IPS-15b (cell line): ENCODE results near the gene CLEC3B.

Experiments used
- H3K27me3 ChIP-seq: one replicate; pipeline ENCODE4 v1.6.1; 2013; ENCODE audit warnings: low read length; ENCODE audit not compliant: control insufficient read depth, insufficient read depth
- H3K36me3 ChIP-seq: one replicate; pipeline ENCODE4 v1.6.1; 2013; ENCODE audit warnings: low read length; ENCODE audit not compliant: control insufficient read depth, insufficient read depth
- H3K4me1 ChIP-seq: one replicate; pipeline ENCODE4 v1.6.1; 2013; ENCODE audit warnings: mild to moderate bottlenecking, low read length; ENCODE audit not compliant: control insufficient read depth, insufficient read depth
- H3K4me3 ChIP-seq: one replicate; pipeline ENCODE4 v1.5.1; 2013; ENCODE audit warnings: low read depth, low read length
- H3K9ac ChIP-seq: one replicate; pipeline ENCODE4 v1.6.1; 2013; ENCODE audit warnings: low read depth, mild to moderate bottlenecking, low read length
- H3K9me3 ChIP-seq: one replicate; pipeline ENCODE4 v1.6.1; 2013; ENCODE audit warnings: mild to moderate bottlenecking, low read length; ENCODE audit not compliant: control insufficient read depth, insufficient read depth

Gene CLEC3B

GRCh38 chr3:44992555-44993470 lies 33.3 kb upstream of the CLEC3B start:
- Histone ChIP-seq H3K9me3 (no peaks in the 10 kb centered on the region), H3K4me3 (no peak overlapping the region), H3K27me3 (no peaks in the 10 kb centered on the region), H3K9ac (no peak overlapping the region), H3K36me3 (peaks cover 9% of the 10 kb centered on the region), H3K4me1 (peaks cover 31% of the 10 kb centered on the region)

- Histone ChIP-seq H3K4me3 (no peak overlapping the region), H3K9ac (no peak overlapping the region)
Observed at GRCh38 chr3:44993471-44994205, 32.5 kb upstream of the CLEC3B start.

GRCh38 chr3:44995142-44995770 lies 30.8 kb upstream of the CLEC3B start:
- H3K9ac ChIP-seq = no peak overlapping the region
- H3K27me3 ChIP-seq = no peaks in the 10 kb centered on the region
- peaks cover 22% of the 10 kb centered on the region for H3K4me1 ChIP-seq
- peaks cover 18% of the 10 kb centered on the region for H3K36me3 ChIP-seq
- H3K4me3 ChIP-seq = no peak overlapping the region
- H3K9me3 ChIP-seq = no peaks in the 10 kb centered on the region

More at GRCh38 chr3:44993471-44994205, 32.5 kb upstream of the CLEC3B start:
- H3K4me1 ChIP-seq = peaks cover 27% of the 10 kb centered on the region
- no peaks in the 10 kb centered on the region for H3K27me3 ChIP-seq
- peaks cover 13% of the 10 kb centered on the region for H3K36me3 ChIP-seq
- no peaks in the 10 kb centered on the region for H3K9me3 ChIP-seq

GRCh38 chr3:44996556-44996969 lies 29.5 kb upstream of the CLEC3B start:
- Histone ChIP-seq H3K27me3 (no peaks in the 10 kb centered on the region), H3K9me3 (no peaks in the 10 kb centered on the region), H3K4me1 (peaks cover 22% of the 10 kb centered on the region), H3K36me3 (peaks cover 13% of the 10 kb centered on the region), H3K9ac (no peak overlapping the region), H3K4me3 (no peak overlapping the region)

GRCh38 chr3:44999782-45000181 lies 26.3 kb upstream of the CLEC3B start:
- H3K36me3 ChIP-seq = peaks cover 25% of the 10 kb centered on the region
- no peak overlapping the region for H3K4me3 ChIP-seq
- no peaks in the 10 kb centered on the region for H3K4me1 ChIP-seq
- no peaks in the 10 kb centered on the region for H3K27me3 ChIP-seq
- H3K9ac ChIP-seq = no peak overlapping the region
- no peaks in the 10 kb centered on the region for H3K9me3 ChIP-seq

- Histone ChIP-seq H3K9me3 (no peaks in the 10 kb centered on the region), H3K4me1 (no peaks in the 10 kb centered on the region), H3K27me3 (no peaks in the 10 kb centered on the region), H3K4me3 (no peak overlapping the region), H3K9ac (no peak overlapping the region), H3K36me3 (peaks cover 31% of the 10 kb centered on the region)
Observed at GRCh38 chr3:45000823-45001222, 25.3 kb upstream of the CLEC3B start.

- H3K9me3 ChIP-seq = no peaks in the 10 kb centered on the region
- no peaks in the 10 kb centered on the region for H3K4me1 ChIP-seq
- H3K27me3 ChIP-seq = no peaks in the 10 kb centered on the region
- H3K36me3 ChIP-seq = peaks cover 31% of the 10 kb centered on the region
- H3K4me3 ChIP-seq = no peak overlapping the region
- no peak overlapping the region for H3K9ac ChIP-seq
Observed at GRCh38 chr3:45001738-45002137, 24.4 kb upstream of the CLEC3B start.

GRCh38 chr3:45002139-45002660 lies 23.9 kb upstream of the CLEC3B start:
- peaks cover 36% of the 10 kb centered on the region for H3K36me3 ChIP-seq
- H3K9me3 ChIP-seq = no peaks in the 10 kb centered on the region
- H3K4me1 ChIP-seq = no peaks in the 10 kb centered on the region
- no peaks in the 10 kb centered on the region for H3K27me3 ChIP-seq
- no peak overlapping the region for H3K4me3 ChIP-seq
- no peak overlapping the region for H3K9ac ChIP-seq

GRCh38 chr3:45002720-45003119 lies 23.4 kb upstream of the CLEC3B start:
- Histone ChIP-seq H3K9ac (no peak overlapping the region), H3K36me3 (peaks cover 40% of the 10 kb centered on the region), H3K9me3 (no peaks in the 10 kb centered on the region), H3K4me1 (no peaks in the 10 kb centered on the region), H3K4me3 (no peak overlapping the region), H3K27me3 (no peaks in the 10 kb centered on the region)

GRCh38 chr3:45003406-45003805 lies 22.7 kb upstream of the CLEC3B start:
- no peaks in the 10 kb centered on the region for H3K9me3 ChIP-seq
- no peak overlapping the region for H3K4me3 ChIP-seq
- no peak overlapping the region for H3K9ac ChIP-seq
- peaks cover 43% of the 10 kb centered on the region for H3K36me3 ChIP-seq
- no peaks in the 10 kb centered on the region for H3K27me3 ChIP-seq
- H3K4me1 ChIP-seq = no peaks in the 10 kb centered on the region

- H3K36me3 ChIP-seq = peaks cover 42% of the 10 kb centered on the region
- H3K4me3 ChIP-seq = no peak overlapping the region
- no peaks in the 10 kb centered on the region for H3K27me3 ChIP-seq
Observed at GRCh38 chr3:45003859-45004258, 22.2 kb upstream of the CLEC3B start.

More at GRCh38 chr3:45003859-45004258, 22.2 kb upstream of the CLEC3B start:
- H3K4me1 ChIP-seq = no peaks in the 10 kb centered on the region
- H3K9me3 ChIP-seq = no peaks in the 10 kb centered on the region
- no peak overlapping the region for H3K9ac ChIP-seq
